ENCODE measurements around the gene WWP2. TPM values are rescaled to one million over a fixed set of nuclear protein-coding genes. Genes with fewer than 3 reads are reported as not detected.

WWP2 gene
- total and polyA plus RNA-seq, 2 donors (not counting 3 experiments of a cell fraction or from before 2014, with no cell fraction given) = 17.9 to 44.9 TPM

DNA sequence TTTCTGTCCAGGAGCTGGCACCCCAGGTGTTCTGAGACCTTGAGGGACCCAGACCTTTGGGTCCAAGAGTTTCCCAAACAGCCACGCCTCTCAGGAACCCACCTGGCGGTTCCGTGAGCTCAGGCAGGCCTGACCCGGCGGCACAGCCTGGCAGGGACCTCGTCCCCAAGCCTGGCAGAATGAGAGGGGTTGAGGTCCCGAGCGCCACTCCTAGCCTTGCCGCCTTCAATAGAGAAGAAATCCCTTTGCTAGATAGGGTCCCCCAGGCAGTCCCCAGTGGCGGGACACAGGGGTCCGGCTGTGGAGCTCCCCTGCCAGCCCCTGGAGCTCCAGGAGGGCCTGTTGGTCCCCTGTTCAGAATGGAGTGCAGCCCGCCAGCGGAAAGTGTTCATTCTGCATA lies 178.5 kb downstream of the WWP2 start:
- H3K4me1 ChIP-seq (ENCODE audit: control insufficient read depth, extremely low read depth, insufficient read depth, low read length) = no peaks in the 10 kb centered on the region
- BruUV-seq (replicated peaks) = no TSS peak
- ChIA-PET POLR2A (no interaction called here), CTCF (interaction anchor here (2.6 kb wide), 1 partner anchor 10 kb away, joined by 20 read pairs; no protein-coding TSS in a partner anchor)
- no peaks in the 10 kb centered on the region for H4K20me1 ChIP-seq (replicated peaks; ENCODE audit: control insufficient read depth, extremely low read depth, insufficient read depth, low read length)
- no peak for TF ChIP-seq MYC (IDR thresholded peaks at IDR 0.05; ENCODE audit: low read depth, low read length)
- TF ChIP-seq POLR2AphosphoS5 (IDR thresholded peaks at IDR 0.05; ENCODE audit: insufficient read depth, low read depth, low read length) = no peak
- TF ChIP-seq, protein P1, sequence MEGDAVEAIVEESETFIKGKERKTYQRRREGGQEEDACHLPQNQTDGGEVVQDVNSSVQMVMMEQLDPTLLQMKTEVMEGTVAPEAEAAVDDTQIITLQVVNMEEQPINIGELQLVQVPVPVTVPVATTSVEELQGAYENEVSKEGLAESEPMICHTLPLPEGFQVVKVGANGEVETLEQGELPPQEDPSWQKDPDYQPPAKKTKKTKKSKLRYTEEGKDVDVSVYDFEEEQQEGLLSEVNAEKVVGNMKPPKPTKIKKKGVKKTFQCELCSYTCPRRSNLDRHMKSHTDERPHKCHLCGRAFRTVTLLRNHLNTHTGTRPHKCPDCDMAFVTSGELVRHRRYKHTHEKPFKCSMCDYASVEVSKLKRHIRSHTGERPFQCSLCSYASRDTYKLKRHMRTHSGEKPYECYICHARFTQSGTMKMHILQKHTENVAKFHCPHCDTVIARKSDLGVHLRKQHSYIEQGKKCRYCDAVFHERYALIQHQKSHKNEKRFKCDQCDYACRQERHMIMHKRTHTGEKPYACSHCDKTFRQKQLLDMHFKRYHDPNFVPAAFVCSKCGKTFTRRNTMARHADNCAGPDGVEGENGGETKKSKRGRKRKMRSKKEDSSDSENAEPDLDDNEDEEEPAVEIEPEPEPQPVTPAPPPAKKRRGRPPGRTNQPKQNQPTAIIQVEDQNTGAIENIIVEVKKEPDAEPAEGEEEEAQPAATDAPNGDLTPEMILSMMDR (IDR thresholded peaks at IDR 0.05; ENCODE audit: extremely low read depth in 1 of 2, insufficient read depth in 1 of 2, low read depth in 1 of 2, low read length in 2 of 2) = no peak
- TF ChIP-seq JUN (IDR thresholded peaks at IDR 0.05; ENCODE audit: borderline replicate concordance, insufficient read depth, insufficient read length, low read depth) = no peak
- TF ChIP-seq GATA2 (IDR thresholded peaks at IDR 0.05; ENCODE audit: insufficient read depth, insufficient read length, low read depth, low read length) = no peak
- TF ChIP-seq, protein P2, sequence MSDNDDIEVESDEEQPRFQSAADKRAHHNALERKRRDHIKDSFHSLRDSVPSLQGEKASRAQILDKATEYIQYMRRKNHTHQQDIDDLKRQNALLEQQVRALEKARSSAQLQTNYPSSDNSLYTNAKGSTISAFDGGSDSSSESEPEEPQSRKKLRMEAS (IDR thresholded peaks at IDR 0.05; ENCODE audit: insufficient read depth, insufficient read length) = no peak
- no peak for TF ChIP-seq POLR2A (IDR thresholded peaks at IDR 0.05; ENCODE audit: low read depth, low read length)
- TF ChIP-seq FOS (IDR thresholded peaks at IDR 0.05; ENCODE audit: borderline replicate concordance, insufficient read depth, low read length) = no peak
- TF ChIP-seq EZH2 (IDR thresholded peaks at IDR 0.05; ENCODE audit: borderline replicate concordance, low read depth, low read length, severe bottlenecking) = no peak
- H3K9me1 ChIP-seq (replicated peaks; ENCODE audit: control insufficient read depth, extremely low read depth, insufficient read depth, low read length) = no peaks in the 10 kb centered on the region
- DNase-seq (ENCODE audit: low read depth, low spot score) (no peak), FAIRE-seq (no peak)
- no peak overlapping the region for H3K27ac ChIP-seq (ENCODE audit: insufficient read depth, low read depth, low read length)
- H3K27me3 ChIP-seq (ENCODE audit: control insufficient read depth in 2 of 2, insufficient read depth in 2 of 2, low read length in 2 of 2) = no peaks in the 10 kb centered on the region
- no peak overlapping the region for H3K4me2 ChIP-seq (ENCODE audit: insufficient read depth, low read length)
- no peaks in the 10 kb centered on the region for H3K9me3 ChIP-seq (replicated peaks; ENCODE audit: control insufficient read depth, insufficient read depth, low read length)
- dilution Hi-C loops (cut with MboI; ENCODE audit: extremely low pct_ligation_motif_present, low sequenced_read_pairs) (no loop called here), intact Hi-C loops (cut with micrococcal nuclease) (no loop called here)
- H2AFZ ChIP-seq (ENCODE audit: low read depth, low read length) = no peak overlapping the region
- H3K4me3 ChIP-seq (replicated peaks in 1 of 3; ENCODE audit: insufficient read depth in 1 of 3, low read depth in 1 of 3, low read length in 3 of 3) = no peak overlapping the region
- no peak overlapping the region for H3K9ac ChIP-seq (replicated peaks; ENCODE audit: extremely low read depth, insufficient read depth, low read length)
- H3K79me2 ChIP-seq (ENCODE audit: control insufficient read depth, insufficient read depth, low read length) = no peaks in the 10 kb centered on the region
- peaks cover 4 to 25% of the 10 kb centered on the region in 2 experiments for H3K36me3 ChIP-seq (ENCODE audit: control insufficient read depth in 2 of 2, extremely low read depth in 1 of 2, insufficient read depth in 2 of 2, low read length in 2 of 2)

All from endothelial cell of umbilical vein (primary cell).